Measurements from ENCODE around the gene OCA2.

OCA2 gene

GRCh38 chr15:27764339-27764738, 334.8 kb downstream of the OCA2 start:
- TF ChIP-seq, protein P1, sequence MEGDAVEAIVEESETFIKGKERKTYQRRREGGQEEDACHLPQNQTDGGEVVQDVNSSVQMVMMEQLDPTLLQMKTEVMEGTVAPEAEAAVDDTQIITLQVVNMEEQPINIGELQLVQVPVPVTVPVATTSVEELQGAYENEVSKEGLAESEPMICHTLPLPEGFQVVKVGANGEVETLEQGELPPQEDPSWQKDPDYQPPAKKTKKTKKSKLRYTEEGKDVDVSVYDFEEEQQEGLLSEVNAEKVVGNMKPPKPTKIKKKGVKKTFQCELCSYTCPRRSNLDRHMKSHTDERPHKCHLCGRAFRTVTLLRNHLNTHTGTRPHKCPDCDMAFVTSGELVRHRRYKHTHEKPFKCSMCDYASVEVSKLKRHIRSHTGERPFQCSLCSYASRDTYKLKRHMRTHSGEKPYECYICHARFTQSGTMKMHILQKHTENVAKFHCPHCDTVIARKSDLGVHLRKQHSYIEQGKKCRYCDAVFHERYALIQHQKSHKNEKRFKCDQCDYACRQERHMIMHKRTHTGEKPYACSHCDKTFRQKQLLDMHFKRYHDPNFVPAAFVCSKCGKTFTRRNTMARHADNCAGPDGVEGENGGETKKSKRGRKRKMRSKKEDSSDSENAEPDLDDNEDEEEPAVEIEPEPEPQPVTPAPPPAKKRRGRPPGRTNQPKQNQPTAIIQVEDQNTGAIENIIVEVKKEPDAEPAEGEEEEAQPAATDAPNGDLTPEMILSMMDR (conservative IDR thresholded peaks at IDR 0.05; ENCODE audit: low read length): no peak
- no peak for TF ChIP-seq EZH2phosphoT487 (IDR thresholded peaks at IDR 0.05; ENCODE audit: borderline replicate concordance)

DNA sequence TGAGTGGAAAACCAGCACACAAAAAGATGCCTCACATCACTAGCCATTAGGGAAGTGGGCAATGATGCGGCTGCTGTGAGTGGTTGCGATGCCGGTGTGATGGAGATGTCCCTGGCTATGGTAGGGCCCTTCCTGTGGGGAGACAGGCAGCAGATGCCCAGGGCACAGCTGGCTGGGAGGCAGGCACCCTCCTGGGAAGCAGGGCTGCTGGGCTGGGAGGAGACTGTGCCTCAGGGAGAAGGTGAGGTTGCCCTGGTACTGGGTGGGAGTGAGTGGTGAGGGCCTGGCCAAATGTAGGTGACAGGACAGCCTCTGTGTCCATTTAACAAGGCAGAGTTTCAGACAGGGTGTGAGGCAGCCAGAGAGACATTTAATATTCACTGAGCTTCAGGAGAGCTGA, 335.6 kb downstream of the OCA2 start:
- H3K79me2 ChIP-seq (ENCODE audit: insufficient read depth, low read length): no peaks in the 10 kb centered on the region
- H4K20me1 ChIP-seq (ENCODE audit: insufficient read depth, low read length, poor library complexity, severe bottlenecking): no peaks in the 10 kb centered on the region
- no peak overlapping the region for H3K4me2 ChIP-seq (ENCODE audit: low read depth, low read length, poor library complexity, severe bottlenecking)
- H3K9me3 ChIP-seq (ENCODE audit: insufficient read depth, low read depth, low read length): no peaks in the 10 kb centered on the region; the same call in 1 of the 2 replicates
- H3K4me3 ChIP-seq (ENCODE audit: low read length, poor library complexity, severe bottlenecking): no peak overlapping the region
- no peak overlapping the region for H2AFZ ChIP-seq (ENCODE audit: low read length)
- no peaks in the 10 kb centered on the region; the same call in 1 of the 2 replicates for H3K9me2 ChIP-seq (replicated peaks; ENCODE audit: low read depth, low read length)
- TF ChIP-seq, protein P1 (conservative IDR thresholded peaks at IDR 0.05; ENCODE audit: low read length): no peak
- TF ChIP-seq EZH2phosphoT487 (IDR thresholded peaks at IDR 0.05; ENCODE audit: borderline replicate concordance): no peak
- H3K4me1 ChIP-seq (ENCODE audit: insufficient read depth, low read length, poor library complexity, severe bottlenecking): no peaks in the 10 kb centered on the region
- H3K9ac ChIP-seq (ENCODE audit: low read depth, low read length, poor library complexity, severe bottlenecking): no peak overlapping the region
- H3K36me3 ChIP-seq (ENCODE audit: insufficient read depth, low read length): no peaks in the 10 kb centered on the region
- no peaks in the 10 kb centered on the region for H3F3A ChIP-seq (ENCODE audit: low read depth)
- H3K27me3 ChIP-seq (ENCODE audit: insufficient read depth, low read length, poor library complexity, severe bottlenecking): no peaks in the 10 kb centered on the region

More at GRCh38 chr15:27764339-27764738, 334.8 kb downstream of the OCA2 start:
- H3K79me2 ChIP-seq (ENCODE audit: insufficient read depth, low read length): no peaks in the 10 kb centered on the region
- no peak overlapping the region for H3K4me3 ChIP-seq (ENCODE audit: low read length, poor library complexity, severe bottlenecking)
- no peak overlapping the region for H2AFZ ChIP-seq (ENCODE audit: low read length)
- H3K9me3 ChIP-seq (ENCODE audit: insufficient read depth, low read depth, low read length): peaks cover 5% of the 10 kb centered on the region; the same call in 1 of the 2 replicates
- no peak overlapping the region for H3K9ac ChIP-seq (ENCODE audit: low read depth, low read length, poor library complexity, severe bottlenecking)
- H3K36me3 ChIP-seq (ENCODE audit: insufficient read depth, low read length): no peaks in the 10 kb centered on the region
- H3K27me3 ChIP-seq (ENCODE audit: insufficient read depth, low read length, poor library complexity, severe bottlenecking): no peaks in the 10 kb centered on the region
- no peaks in the 10 kb centered on the region for H4K20me1 ChIP-seq (ENCODE audit: insufficient read depth, low read length, poor library complexity, severe bottlenecking)
- H3K4me1 ChIP-seq (ENCODE audit: insufficient read depth, low read length, poor library complexity, severe bottlenecking): no peaks in the 10 kb centered on the region
- H3K4me2 ChIP-seq (ENCODE audit: low read depth, low read length, poor library complexity, severe bottlenecking): no peak overlapping the region
- no peaks in the 10 kb centered on the region; the same call in 1 of the 2 replicates for H3K9me2 ChIP-seq (replicated peaks; ENCODE audit: low read depth, low read length)
- no peaks in the 10 kb centered on the region for H3F3A ChIP-seq (ENCODE audit: low read depth)

- H3K36me3 ChIP-seq (ENCODE audit: insufficient read depth, low read length): no peaks in the 10 kb centered on the region
- H3F3A ChIP-seq (ENCODE audit: low read depth): no peaks in the 10 kb centered on the region
- no peaks in the 10 kb centered on the region for H3K4me1 ChIP-seq (ENCODE audit: insufficient read depth, low read length, poor library complexity, severe bottlenecking)
- no peaks in the 10 kb centered on the region for H4K20me1 ChIP-seq (ENCODE audit: insufficient read depth, low read length, poor library complexity, severe bottlenecking)
- no peaks in the 10 kb centered on the region for H3K79me2 ChIP-seq (ENCODE audit: insufficient read depth, low read length)
- no peak overlapping the region for H3K9ac ChIP-seq (ENCODE audit: low read depth, low read length, poor library complexity, severe bottlenecking)
- no peaks in the 10 kb centered on the region for H3K27me3 ChIP-seq (ENCODE audit: insufficient read depth, low read length, poor library complexity, severe bottlenecking)
- no peak overlapping the region for H3K4me2 ChIP-seq (ENCODE audit: low read depth, low read length, poor library complexity, severe bottlenecking)
- H3K4me3 ChIP-seq (ENCODE audit: low read length, poor library complexity, severe bottlenecking): no peak overlapping the region
- no peak overlapping the region for H2AFZ ChIP-seq (ENCODE audit: low read length)
- peaks cover 3% of the 10 kb centered on the region; the same call in 1 of the 2 replicates for H3K9me3 ChIP-seq (ENCODE audit: insufficient read depth, low read depth, low read length)
- H3K9me2 ChIP-seq (replicated peaks; ENCODE audit: low read depth, low read length): no peaks in the 10 kb centered on the region
- TF ChIP-seq, protein P1 (conservative IDR thresholded peaks at IDR 0.05; ENCODE audit: low read length): no peak
- no peak for TF ChIP-seq EZH2phosphoT487 (IDR thresholded peaks at IDR 0.05; ENCODE audit: borderline replicate concordance)
Measured at GRCh38 chr15:27762471-27762870, 336.6 kb downstream of the OCA2 start.

Data from Loucy (cell line).